Eye (tissue), 1 donor: ENCODE results near the gene FUNDC2.

ENCODE experiments used
- DNase-seq: peaks from one replicate; pipeline ENCODE4 v3.0.0-alpha.2; 2015

Gene FUNDC2

GRCh38 chrX:155070975-155071693 lies 44.5 kb downstream of the FUNDC2 start, which contains the start of the genes BRCC3, CMC4 and MTCP1:
Gene BRCC3, plus strand, starts transcription at chrX:155071508. Its CDS starts 20 bp downstream, at chrX:155071528.
Gene CMC4, minus strand, starts transcription at chrX:155071136. Its CDS starts 7,113 bp downstream, at chrX:155064023.
Gene MTCP1, minus strand, starts transcription at chrX:155071136. Its CDS starts 5,126 bp downstream, at chrX:155066010.
- DNase-seq, result peak; percentile 85

- DNase-seq, result no peak
Measured at GRCh38 chrX:155071694-155072280, 45.1 kb downstream of the FUNDC2 start.

- DNase-seq, result peak; percentile 18
Measured at GRCh38 chrX:155086202-155086840, 59.7 kb downstream of the FUNDC2 start.

GRCh38 chrX:155086961-155087735 lies 60.5 kb downstream of the FUNDC2 start:
- no peak for DNase-seq

GRCh38 chrX:155094468-155095061 lies 67.9 kb downstream of the FUNDC2 start:
- DNase-seq, result peak; percentile 25

- DNase-seq, result no peak
Measured at GRCh38 chrX:155105919-155106318, 79.3 kb downstream of the FUNDC2 start.

- DNase-seq, result no peak
Measured at GRCh38 chrX:155108427-155108826, 81.8 kb downstream of the FUNDC2 start.
